ENCODE measurements around the gene PHETA1. TPM values are rescaled to one million over a fixed set of nuclear protein-coding genes. Genes with fewer than 3 reads are reported as not detected.

The PHETA1 gene
- total and polyA plus RNA-seq, 10 of the 15 experiments (the other 5 are each of a cell fraction or from before 2014, with no cell fraction given): 0.02 to 1.3 (median 0.51) TPM; not detected in 1

GRCh38 chr12:111404362-111405148 is 35.7 kb upstream of the PHETA1 start (continued):
- TF ChIP-seq ZBED1 (IDR thresholded peaks at IDR 0.05; ENCODE audit: borderline replicate concordance): peak; percentile 71; the same call in 1 of the 2 replicates
- peak; percentile 56 for TF ChIP-seq SKIL (IDR thresholded peaks at IDR 0.05; ENCODE audit: low read depth, poor library complexity, severe bottlenecking)
- peak; percentile 59 for TF ChIP-seq YY1 (IDR thresholded peaks at IDR 0.05; ENCODE audit: low read depth, low read length)
- 0 out of 2 replicates have a peak, but pooled peaks have one; percentile 13 for TF ChIP-seq RB1 (IDR thresholded peaks at IDR 0.05; ENCODE audit: borderline replicate concordance)
- peak in 1 of 2 experiments; percentile 25; a peak in 1 of 4 replicates for TF ChIP-seq ETV6 (conservative IDR thresholded peaks at IDR 0.05 in 1 of 2, IDR thresholded peaks at IDR 0.05 in 1 of 2; ENCODE audit: borderline replicate concordance in 1 of 2, low read depth in 1 of 2)
- TF ChIP-seq EED (IDR thresholded peaks at IDR 0.05; ENCODE audit: low read depth): peak; percentile 66
- TF ChIP-seq TBL1XR1 (IDR thresholded peaks at IDR 0.05; ENCODE audit: low read depth, low read length): peak; percentile 90
- TF ChIP-seq BCL11A (IDR thresholded peaks at IDR 0.05; ENCODE audit: low read depth, low read length): 0 out of 2 replicates have a peak, but pooled peaks have one; percentile 20
- peak; percentile 89 for TF ChIP-seq NR2F1 (conservative IDR thresholded peaks at IDR 0.05)
- no peak for TF ChIP-seq HSF1 (IDR thresholded peaks at IDR 0.05; ENCODE audit: low read depth, low read length)
- TF ChIP-seq MXI1 (IDR thresholded peaks at IDR 0.05; ENCODE audit: low read depth, low read length): no peak; the same call in none of the 2 replicates
- no peak for TF ChIP-seq HDAC2 (IDR thresholded peaks at IDR 0.05)
- TF ChIP-seq RELA (IDR thresholded peaks at IDR 0.05; ENCODE audit: borderline replicate concordance, partially characterized antibody): peak; percentile 93
- 0 out of 2 replicates have a peak, but pooled peaks have one; percentile 40 for TF ChIP-seq TCF12 (IDR thresholded peaks at IDR 0.05; ENCODE audit: low read depth, low read length)
- no peak for TF ChIP-seq CEBPB (IDR thresholded peaks at IDR 0.05; ENCODE audit: borderline replicate concordance in 1 of 2, low read depth in 2 of 2, low read length in 2 of 2)
- TF ChIP-seq ZZZ3 (IDR thresholded peaks at IDR 0.05; ENCODE audit: control insufficient read depth, insufficient read length, low read depth): no peak
- no peak for TF ChIP-seq RUNX3 (IDR thresholded peaks at IDR 0.05; ENCODE audit: low read length)
- TF ChIP-seq TCF7 (IDR thresholded peaks at IDR 0.05; ENCODE audit: borderline replicate concordance): peak; percentile 66; the same call in 1 of the 2 replicates
- TF ChIP-seq BACH1 (IDR thresholded peaks at IDR 0.05; ENCODE audit: borderline replicate concordance): no peak
- no peak for TF ChIP-seq SIN3A (IDR thresholded peaks at IDR 0.05; ENCODE audit: low read depth, low read length)
- no peak for TF ChIP-seq FOXM1 (IDR thresholded peaks at IDR 0.05; ENCODE audit: low read depth, low read length)
- no peak for TF ChIP-seq JUNB (IDR thresholded peaks at IDR 0.05)
- peak; percentile 36; the same call in 1 of the 2 replicates for TF ChIP-seq PAX5 (IDR thresholded peaks at IDR 0.05; ENCODE audit: borderline replicate concordance, low read depth, low read length)
- TF ChIP-seq SMAD5 (IDR thresholded peaks at IDR 0.05; ENCODE audit: low read depth): peak; percentile 40; the same call in 1 of the 2 replicates
- TF ChIP-seq IKZF2 (IDR thresholded peaks at IDR 0.05): peak; percentile 60 to 63
- TF ChIP-seq ATF7 (IDR thresholded peaks at IDR 0.05; ENCODE audit: low read depth): no peak
- TF ChIP-seq JUND (IDR thresholded peaks at IDR 0.05; ENCODE audit: low read depth, low read length): no peak
- TF ChIP-seq CHD2 (IDR thresholded peaks at IDR 0.05; ENCODE audit: borderline replicate concordance, low read depth, low read length): peak; percentile 60; the same call in 1 of the 2 replicates
- TF ChIP-seq SMAD1 (IDR thresholded peaks at IDR 0.05; ENCODE audit: low read depth, partially characterized antibody): no peak
- no peak for TF ChIP-seq HDGF (IDR thresholded peaks at IDR 0.05)
- no peak for TF ChIP-seq ZNF622 (IDR thresholded peaks at IDR 0.05)

Measured in GM12878 (cell line).